ENCODE results near the gene ATP13A5. TPM values are rescaled to one million over a fixed set of nuclear protein-coding genes. Genes with fewer than 3 reads are reported as not detected.

Gene ATP13A5
- total RNA-seq (2014; rRNA removed; shearing (Covaris generic)), result 0.30 TPM in 1 of 2 replicates, not detected in the other

GRCh38 chr3:193378706-193379105, at the start of gene ATP13A5:
Gene ATP13A5 (minus strand): TSS chr3:193378753. CDS start chr3:193378725, 28 bp downstream.
- DNase-seq (ENCODE audit: low read depth), result no peak

- no peak for DNase-seq (ENCODE audit: low read depth)
Observed at GRCh38 chr3:193418576-193419373, 40.2 kb upstream of the ATP13A5 start.

GRCh38 chr3:193416629-193417028, 38.1 kb upstream of the ATP13A5 start:
- no peak for DNase-seq (ENCODE audit: low read depth)

GRCh38 chr3:193407688-193408087, 29.1 kb upstream of the ATP13A5 start:
- no peak for DNase-seq (ENCODE audit: low read depth)

- DNase-seq (ENCODE audit: low read depth), result no peak
Observed at GRCh38 chr3:193407112-193407511, 28.6 kb upstream of the ATP13A5 start.

- no peak for DNase-seq (ENCODE audit: low read depth)
Observed at GRCh38 chr3:193403307-193403706, 24.8 kb upstream of the ATP13A5 start.

GRCh38 chr3:193400304-193400703, 21.8 kb upstream of the ATP13A5 start:
- DNase-seq (ENCODE audit: low read depth), result no peak

- DNase-seq (ENCODE audit: low read depth), result no peak
Observed at GRCh38 chr3:193396451-193397244, 18.1 kb upstream of the ATP13A5 start.

- peak; percentile 68 for DNase-seq (ENCODE audit: low read depth)
Observed at GRCh38 chr3:193391902-193392301, 13.3 kb upstream of the ATP13A5 start.

- no peak for DNase-seq (ENCODE audit: low read depth)
Observed at GRCh38 chr3:193389335-193389734, 10.8 kb upstream of the ATP13A5 start.

- no peak for DNase-seq (ENCODE audit: low read depth)
Observed at GRCh38 chr3:193388361-193388760, 9.8 kb upstream of the ATP13A5 start.

- DNase-seq (ENCODE audit: low read depth), result no peak
Observed at GRCh38 chr3:193387596-193387995, 9.0 kb upstream of the ATP13A5 start.

GRCh38 chr3:193377591-193377990, 962 bp downstream of the ATP13A5 start:
- DNase-seq (ENCODE audit: low read depth), result peak; percentile 23

- DNase-seq (ENCODE audit: low read depth), result no peak
Observed at GRCh38 chr3:193375614-193376013, 2.9 kb downstream of the ATP13A5 start.

GRCh38 chr3:193372783-193373182, 5.8 kb downstream of the ATP13A5 start:
- DNase-seq (ENCODE audit: low read depth), result no peak

- no peak for DNase-seq (ENCODE audit: low read depth)
Observed at GRCh38 chr3:193367868-193368267, 10.7 kb downstream of the ATP13A5 start.

GRCh38 chr3:193357291-193357690, 21.3 kb downstream of the ATP13A5 start:
- DNase-seq (ENCODE audit: low read depth), result no peak

GRCh38 chr3:193354423-193354822, 24.1 kb downstream of the ATP13A5 start:
- no peak for DNase-seq (ENCODE audit: low read depth)

- DNase-seq (ENCODE audit: low read depth), result no peak
Observed at GRCh38 chr3:193350744-193351143, 27.8 kb downstream of the ATP13A5 start.

GRCh38 chr3:193348686-193349085, 29.9 kb downstream of the ATP13A5 start:
- DNase-seq (ENCODE audit: low read depth), result no peak

GRCh38 chr3:193347521-193348501, 30.7 kb downstream of the ATP13A5 start:
- no peak for DNase-seq (ENCODE audit: low read depth)

- no peak for DNase-seq (ENCODE audit: low read depth)
Observed at GRCh38 chr3:193346259-193346658, 32.3 kb downstream of the ATP13A5 start.
